GM12878 (cell line): Measurements from ENCODE around the gene BRAF. TPM values are rescaled to one million over a fixed set of nuclear protein-coding genes. Genes with fewer than 3 reads are reported as not detected.
A peak's percentile ranks its signal among the peaks of the same experiment; 100 is the strongest.

Source experiments
- ATF2 ChIP-seq: IDR thresholded peaks from 2 replicates; pipeline ENCODE4 v1.6.1; 2012; ENCODE audit warnings: low read length, inconsistent platforms
- BHLHE40 ChIP-seq, 2 experiments: fragments of 450-650 bp in 1 of 2; IDR thresholded peaks; 2 replicates each; pipeline ENCODE4 v1.6.1; 2011 to 2017; ENCODE audit warnings: low read depth in 2 of 2, borderline replicate concordance in 1 of 2, improper control_type of control experiment in 1 of 2, low read length in 1 of 2, mild to moderate bottlenecking in 1 of 2
- FOS ChIP-seq: IDR thresholded peaks from 3 replicates; pipeline ENCODE4 v1.6.1; 2011; ENCODE audit warnings: borderline replicate concordance; ENCODE audit not compliant: insufficient read length; ENCODE audit errors: extremely low read depth
- FOXK2 ChIP-seq: fragments of 450-650 bp; IDR thresholded peaks from 2 replicates; pipeline ENCODE4 v1.6.1; 2017; ENCODE audit warnings: mild to moderate bottlenecking, moderate library complexity
- HSF1 ChIP-seq: fragments of 150-350 bp; IDR thresholded peaks from 2 replicates; pipeline ENCODE4 v1.6.1; 2014; ENCODE audit warnings: mild to moderate bottlenecking, low read depth, low read length
- JUND ChIP-seq: IDR thresholded peaks from 2 replicates; pipeline ENCODE4 v1.6.1; 2012; ENCODE audit warnings: low read depth, mild to moderate bottlenecking, low read length, improper control_type of control experiment, moderate library complexity
- MTA2 ChIP-seq: fragments of 450-650 bp; IDR thresholded peaks from 2 replicates; pipeline ENCODE4 v1.6.1; 2016; ENCODE audit warnings: low read depth, mild to moderate bottlenecking, moderate library complexity
- NR2C1 ChIP-seq: fragments of 450-650 bp; IDR thresholded peaks from 2 replicates; pipeline ENCODE4 v1.6.1; 2017; ENCODE audit warnings: antibody characterized with exemption, mild to moderate bottlenecking, moderate library complexity
- NR2C2 ChIP-seq: IDR thresholded peaks from 2 replicates; pipeline ENCODE4 v1.6.1; 2011; ENCODE audit warnings: borderline replicate concordance, low read depth; ENCODE audit not compliant: control insufficient read depth, insufficient read length
- PBX3 ChIP-seq: IDR thresholded peaks from 2 replicates; pipeline ENCODE4 v1.6.1; 2011; ENCODE audit warnings: mild to moderate bottlenecking, low read depth, low read length, moderate library complexity; ENCODE audit not compliant: insufficient replicate concordance
- POLR2A ChIP-seq: IDR thresholded peaks from 2 replicates; pipeline ENCODE4 v1.6.1; 2011; ENCODE audit warnings: low read depth, mild to moderate bottlenecking, low read length
- RAD21 ChIP-seq: IDR thresholded peaks from 2 replicates; pipeline ENCODE4 v1.6.1; 2011; ENCODE audit warnings: mild to moderate bottlenecking, low read depth, low read length, moderate library complexity; ENCODE audit not compliant: insufficient read depth
- SIN3A ChIP-seq: IDR thresholded peaks from 2 replicates; pipeline ENCODE4 v1.6.1; 2012; ENCODE audit warnings: low read depth, low read length, improper control_type of control experiment
- SREBF1 ChIP-seq: IDR thresholded peaks from 2 replicates; pipeline ENCODE4 v1.6.1; 2012; ENCODE audit warnings: mild to moderate bottlenecking, low read length
- TARDBP ChIP-seq: IDR thresholded peaks from 2 replicates; pipeline ENCODE4 v1.6.1; 2016; ENCODE audit warnings: borderline replicate concordance
- USF2 ChIP-seq: IDR thresholded peaks from 2 replicates; pipeline ENCODE4 v1.6.1; 2011; ENCODE audit warnings: low read depth, low read length, improper control_type of control experiment, borderline replicate concordance
- ZBTB33 ChIP-seq: fragments of 450-650 bp; IDR thresholded peaks from 2 replicates; pipeline ENCODE4 v1.6.1; 2017; ENCODE audit warnings: mild to moderate bottlenecking
- ZNF207 ChIP-seq: fragments of 450-650 bp; IDR thresholded peaks from 2 replicates; pipeline ENCODE4 v1.6.1; 2014; ENCODE audit warnings: antibody characterized with exemption, mild to moderate bottlenecking, borderline replicate concordance
- ZNF592 ChIP-seq: fragments of 450-650 bp; IDR thresholded peaks from 2 replicates; pipeline ENCODE4 v1.6.1; 2017; ENCODE audit warnings: mild to moderate bottlenecking, moderate library complexity
- polyA plus RNA-seq, 11 experiments: library from polyadenylated mRNA; depleted of rRNA in 4 of 11; unstranded in 6 of 11; stranded (reverse) in 5 of 11; fragments of >200 nt; fragmentation: Nextera tagmentation in 4 of 11; fragmentation: Illumina TruSeq in 1 of 11; extraction: Ambion mirVana in 4 of 11; extraction: Trizol in 1 of 11; gene quantifications; 1 replicate in 1 of 11; 2 replicates in 10 of 11; pipeline versions ENCODE4 v1.2.1 to v1.2.3, GENCODE V29; 2011 to 2016; ENCODE audit warnings: inconsistent platforms in 2 of 11, missing spikeins in 2 of 11, low read depth in 1 of 11
- total RNA-seq, 4 experiments: library from RNA; depleted of rRNA in 3 of 4; stranded (reverse); fragments of >200 nt in 3 of 4; fragmentation: Illumina TruSeq in 1 of 4; extraction: Trizol in 1 of 4; gene quantifications; 2 replicates each; pipeline versions ENCODE4 v1.2.1 to v1.2.3, GENCODE V29; 2013 to 2021

BRAF gene
- total and polyA plus RNA-seq, 10 of the 15 experiments (the other 5 are each of a cell fraction or from before 2014, with no cell fraction given): 2.6 to 31.0 (median 10.6) TPM

GRCh38 chr7:140696024-140696679 lies 228.6 kb downstream of the BRAF start (continued):
- no peak for TF ChIP-seq ZNF592
- peak; percentile 74; the same call in 1 of the 2 replicates for TF ChIP-seq JUND
- TF ChIP-seq SREBF1: peak; percentile 70
- TF ChIP-seq POLR2A: no peak
- no peak for TF ChIP-seq USF2
- TF ChIP-seq TARDBP: no peak
- no peak for TF ChIP-seq HSF1
- TF ChIP-seq FOXK2: peak; percentile 91
- no peak for TF ChIP-seq MTA2
- no peak for TF ChIP-seq FOS
- TF ChIP-seq SIN3A: no peak
- TF ChIP-seq PBX3: no peak
- no peak for TF ChIP-seq NR2C1
- no peak for TF ChIP-seq ATF2
- peak; percentile 8 to 56; a peak in 2 of 4 replicates for TF ChIP-seq BHLHE40 (IDR thresholded peaks at IDR 0.05; ENCODE audit: borderline replicate concordance in 1 of 2, low read depth in 2 of 2, low read length in 1 of 2)
- TF ChIP-seq ZNF207: no peak
- TF ChIP-seq RAD21: no peak
- no peak for TF ChIP-seq NR2C2
- no peak for TF ChIP-seq ZBTB33
